Hippocampal formation (tissue), 2 donors: ENCODE results near the gene SETSIP.
"Not testable (repeated sequence)": the region's sequence is repeated elsewhere in the genome, so short reads cannot be mapped to it uniquely, and the experiment has no call there.

Experiments
- DNase-seq, 2 donors: peaks; one replicate each; lab custom pipeline; 2025; lab: John Stamatoyannopoulos, UW

Gene SETSIP

GRCh38 chr1:92051948-92052347 lies 23.3 kb downstream of the SETSIP start:
- no peak for DNase-seq

- DNase-seq = no peak
Observed at GRCh38 chr1:92045766-92046495, 29.3 kb downstream of the SETSIP start.

- DNase-seq = no peak
Observed at GRCh38 chr1:92043621-92044020, 31.6 kb downstream of the SETSIP start.

- no peak for DNase-seq
Observed at GRCh38 chr1:92040971-92041370, 34.2 kb downstream of the SETSIP start.

GRCh38 chr1:92038695-92039346 lies 36.4 kb downstream of the SETSIP start:
- DNase-seq = no peak

- no peak for DNase-seq
Observed at GRCh38 chr1:92037400-92037799, 37.8 kb downstream of the SETSIP start.

GRCh38 chr1:92031281-92032110 lies 43.7 kb downstream of the SETSIP start:
- DNase-seq = no peak

- DNase-seq = peak in 1 of 2 donors; percentile 6
Observed at GRCh38 chr1:92030656-92031107, 44.5 kb downstream of the SETSIP start.

- no peak for DNase-seq
Observed at GRCh38 chr1:92029241-92029922, 45.8 kb downstream of the SETSIP start.

- DNase-seq = no peak
Observed at GRCh38 chr1:92026806-92027205, 48.4 kb downstream of the SETSIP start.

- not testable (repeated sequence) for DNase-seq
Observed at GRCh38 chr1:92026042-92026441, 49.2 kb downstream of the SETSIP start.
